ENCODE data around the gene ST3GAL4.

Gene ST3GAL4

GRCh38 chr11:126452241-126453101 is 97.0 kb downstream of the ST3GAL4 start:
- DNase-seq (ENCODE audit: low read depth): no peak

DNA sequence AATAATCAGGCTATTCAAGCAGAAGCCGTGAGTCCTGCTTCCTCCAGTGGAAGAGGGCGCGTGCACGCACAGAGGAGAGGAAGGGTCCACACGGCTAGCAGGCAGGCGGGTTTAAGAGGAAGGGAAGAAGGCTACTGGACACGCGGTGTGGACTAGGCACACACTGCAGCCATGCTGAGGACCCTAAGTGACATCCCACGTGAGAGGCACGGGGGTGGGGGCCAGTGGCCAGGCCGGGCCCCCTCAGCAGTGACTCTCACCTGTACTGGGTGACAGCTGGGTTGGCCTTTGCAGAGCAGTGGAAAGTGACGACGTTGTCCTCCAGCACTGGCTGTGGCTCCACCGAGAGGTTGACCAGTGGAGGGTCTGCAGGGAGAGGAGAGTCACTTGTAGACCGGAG is 100.6 kb downstream of the ST3GAL4 start:
- no peak for DNase-seq (ENCODE audit: low read depth)

- no peak for DNase-seq (ENCODE audit: low read depth)
Observed at GRCh38 chr11:126456783-126457542, 101.5 kb downstream of the ST3GAL4 start.

GRCh38 chr11:126457817-126458216 is 102.3 kb downstream of the ST3GAL4 start:
- DNase-seq (ENCODE audit: low read depth): no peak

- peak; percentile 83 for DNase-seq (ENCODE audit: low read depth)
Observed at GRCh38 chr11:126459691-126460281, 104.3 kb downstream of the ST3GAL4 start.

GRCh38 chr11:126460417-126461095 is 105.1 kb downstream of the ST3GAL4 start:
- no peak for DNase-seq (ENCODE audit: low read depth)

DNA sequence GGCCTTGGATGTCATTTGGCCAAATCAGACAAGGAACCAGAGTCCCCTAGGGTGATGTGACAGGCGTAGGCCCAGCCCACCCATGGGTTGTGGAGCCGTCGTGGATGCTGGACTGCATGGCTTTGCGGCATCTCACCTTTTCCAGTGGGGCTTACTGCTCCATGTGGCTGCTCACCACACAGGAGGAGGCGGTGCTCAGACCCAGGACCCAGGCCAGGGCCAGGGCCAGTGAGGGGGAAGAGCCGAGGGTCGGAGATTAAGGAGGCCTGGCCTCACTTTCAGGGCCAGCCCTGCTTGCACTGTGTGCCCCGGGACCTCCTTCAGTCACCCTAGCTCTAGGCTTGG is 105.6 kb downstream of the ST3GAL4 start:
- no peak for DNase-seq (ENCODE audit: low read depth)

- no peak for DNase-seq (ENCODE audit: low read depth)
Observed at GRCh38 chr11:126461996-126462395, 106.5 kb downstream of the ST3GAL4 start.

GRCh38 chr11:126462422-126462821 is 106.9 kb downstream of the ST3GAL4 start:
- no peak for DNase-seq (ENCODE audit: low read depth)
